ENCODE measurements around the gene CACNA2D1.
"Not testable (repeated sequence)": the region's sequence is repeated elsewhere in the genome, so short reads cannot be mapped to it uniquely, and the experiment has no call there.

CACNA2D1 gene

GRCh38 chr7:82405301-82405700 lies 38.3 kb downstream of the CACNA2D1 start:
- in situ Hi-C loops (cut with HindIII; ENCODE audit: low pct_ligation_motif_present, low pct_unique_long_range_greater_than_20kb, low sequenced_read_pairs), result no loop called here
- DNase-seq, result no peak

- in situ Hi-C loops (cut with HindIII; ENCODE audit: low pct_ligation_motif_present, low pct_unique_long_range_greater_than_20kb, low sequenced_read_pairs), result no loop called here
- DNase-seq, result no peak
Measured at GRCh38 chr7:82404652-82405051, 38.9 kb downstream of the CACNA2D1 start.

- no peak for DNase-seq
- in situ Hi-C loops (cut with HindIII; ENCODE audit: low pct_ligation_motif_present, low pct_unique_long_range_greater_than_20kb, low sequenced_read_pairs), result no loop called here
Measured at GRCh38 chr7:82404094-82404493, 39.5 kb downstream of the CACNA2D1 start.

GRCh38 chr7:82397879-82398524 lies 45.6 kb downstream of the CACNA2D1 start:
- no peak for DNase-seq
- in situ Hi-C loops (cut with HindIII; ENCODE audit: low pct_ligation_motif_present, low pct_unique_long_range_greater_than_20kb, low sequenced_read_pairs), result no loop called here

GRCh38 chr7:82396343-82396742 lies 47.2 kb downstream of the CACNA2D1 start:
- no peak for DNase-seq
- in situ Hi-C loops (cut with HindIII; ENCODE audit: low pct_ligation_motif_present, low pct_unique_long_range_greater_than_20kb, low sequenced_read_pairs), result no loop called here

- DNase-seq, result no peak
- in situ Hi-C loops (cut with HindIII; ENCODE audit: low pct_ligation_motif_present, low pct_unique_long_range_greater_than_20kb, low sequenced_read_pairs), result no loop called here
Measured at GRCh38 chr7:82395147-82395546, 48.4 kb downstream of the CACNA2D1 start.

GRCh38 chr7:82393840-82394220 lies 49.7 kb downstream of the CACNA2D1 start:
- DNase-seq, result no peak
- in situ Hi-C loops (cut with HindIII; ENCODE audit: low pct_ligation_motif_present, low pct_unique_long_range_greater_than_20kb, low sequenced_read_pairs), result no loop called here

- in situ Hi-C loops (cut with HindIII; ENCODE audit: low pct_ligation_motif_present, low pct_unique_long_range_greater_than_20kb, low sequenced_read_pairs), result no loop called here
Measured at GRCh38 chr7:82393076-82393839, 50.3 kb downstream of the CACNA2D1 start.

GRCh38 chr7:82390936-82391335 lies 52.6 kb downstream of the CACNA2D1 start:
- DNase-seq, result no peak
- in situ Hi-C loops (cut with HindIII; ENCODE audit: low pct_ligation_motif_present, low pct_unique_long_range_greater_than_20kb, low sequenced_read_pairs), result no loop called here

More at GRCh38 chr7:82393076-82393839, 50.3 kb downstream of the CACNA2D1 start:
- no peak for DNase-seq

GRCh38 chr7:82389876-82390275 lies 53.7 kb downstream of the CACNA2D1 start:
- in situ Hi-C loops (cut with HindIII; ENCODE audit: low pct_ligation_motif_present, low pct_unique_long_range_greater_than_20kb, low sequenced_read_pairs), result no loop called here
- DNase-seq, result no peak

- DNase-seq, result no peak
- in situ Hi-C loops (cut with HindIII; ENCODE audit: low pct_ligation_motif_present, low pct_unique_long_range_greater_than_20kb, low sequenced_read_pairs), result no loop called here
Measured at GRCh38 chr7:82388138-82388537, 55.4 kb downstream of the CACNA2D1 start.

- DNase-seq; in situ Hi-C loops (cut with HindIII; ENCODE audit: low pct_ligation_motif_present, low pct_unique_long_range_greater_than_20kb, low sequenced_read_pairs): not testable (repeated sequence)
Measured at GRCh38 chr7:82386571-82386970, 57.0 kb downstream of the CACNA2D1 start.

GRCh38 chr7:82384779-82385178 lies 58.8 kb downstream of the CACNA2D1 start:
- in situ Hi-C loops (cut with HindIII; ENCODE audit: low pct_ligation_motif_present, low pct_unique_long_range_greater_than_20kb, low sequenced_read_pairs), result no loop called here
- no peak for DNase-seq

- in situ Hi-C loops (cut with HindIII; ENCODE audit: low pct_ligation_motif_present, low pct_unique_long_range_greater_than_20kb, low sequenced_read_pairs), result no loop called here
- no peak for DNase-seq
Measured at GRCh38 chr7:82384051-82384464, 59.5 kb downstream of the CACNA2D1 start.

- no peak for DNase-seq
- in situ Hi-C loops (cut with HindIII; ENCODE audit: low pct_ligation_motif_present, low pct_unique_long_range_greater_than_20kb, low sequenced_read_pairs), result no loop called here
Measured at GRCh38 chr7:82382276-82382675, 61.3 kb downstream of the CACNA2D1 start.

GRCh38 chr7:82376739-82377138 lies 66.8 kb downstream of the CACNA2D1 start:
- in situ Hi-C loops (cut with HindIII; ENCODE audit: low pct_ligation_motif_present, low pct_unique_long_range_greater_than_20kb, low sequenced_read_pairs), result no loop called here
- DNase-seq, result no peak

GRCh38 chr7:82375713-82376112 lies 67.9 kb downstream of the CACNA2D1 start:
- no peak for DNase-seq
- in situ Hi-C loops (cut with HindIII; ENCODE audit: low pct_ligation_motif_present, low pct_unique_long_range_greater_than_20kb, low sequenced_read_pairs), result no loop called here

- in situ Hi-C loops (cut with HindIII; ENCODE audit: low pct_ligation_motif_present, low pct_unique_long_range_greater_than_20kb, low sequenced_read_pairs), result no loop called here
- DNase-seq, result no peak
Measured at GRCh38 chr7:82375129-82375528, 68.4 kb downstream of the CACNA2D1 start.

GRCh38 chr7:82373926-82374635 lies 69.5 kb downstream of the CACNA2D1 start:
- in situ Hi-C loops (cut with HindIII; ENCODE audit: low pct_ligation_motif_present, low pct_unique_long_range_greater_than_20kb, low sequenced_read_pairs), result no loop called here
- no peak for DNase-seq

Data from ACHN (cell line).